Lung (tissue), 12 donors: Measurements from ENCODE around the gene ENO3. TPM values are rescaled to one million over a fixed set of nuclear protein-coding genes. Genes with fewer than 3 reads are reported as not detected.
"Not testable (repeated sequence)": the region's sequence is repeated elsewhere in the genome, so short reads cannot be mapped to it uniquely, and the experiment has no call there.

Experiments
- ATAC-seq: fragments of 200-7000 bp; cut with Tn5 transposase; one replicate; pipeline ENCODE4 v1.9.1; 2020; ENCODE audit warnings: moderate number of reproducible peaks; ENCODE audit not compliant: insufficient read depth, low FRiP score
- DNase-seq, 3 donors: peaks; one replicate each; pipeline ENCODE4 v3.0.0-alpha.2; 2013 to 2017
- H3K27ac ChIP-seq, 2 donors: one replicate each; pipeline ENCODE4 v1.5.1; 2013; ENCODE audit warnings: mild to moderate bottlenecking in 2 of 2, moderate library complexity in 2 of 2, control low read depth in 1 of 2, inconsistent platforms in 1 of 2, low read depth in 1 of 2, low read length in 1 of 2
- H3K27me3 ChIP-seq, 3 donors: one replicate each; pipeline ENCODE4 v1.5.1; 2013; ENCODE audit warnings: low read length in 2 of 3; ENCODE audit not compliant: control insufficient read depth in 3 of 3, insufficient read depth in 3 of 3
- H3K36me3 ChIP-seq, 4 donors: one replicate each; pipeline ENCODE4 v1.5.1; 2013; ENCODE audit warnings: low read length in 4 of 4, mild to moderate bottlenecking in 1 of 4, moderate library complexity in 1 of 4; ENCODE audit not compliant: control insufficient read depth in 4 of 4, insufficient read depth in 4 of 4
- H3K4me1 ChIP-seq, 5 donors: one replicate each; pipeline ENCODE4 v1.5.1; 2013; ENCODE audit warnings: low read length in 5 of 5, mild to moderate bottlenecking in 2 of 5, moderate library complexity in 1 of 5; ENCODE audit not compliant: control insufficient read depth in 5 of 5, insufficient read depth in 5 of 5
- H3K4me3 ChIP-seq: one replicate; pipeline ENCODE4 v1.5.1; 2013; ENCODE audit warnings: mild to moderate bottlenecking, control low read depth, moderate library complexity
- H3K9ac ChIP-seq, 2 donors: one replicate each; pipeline ENCODE4 v1.5.1; 2013; ENCODE audit warnings: low read length in 2 of 2, control low read depth in 1 of 2; ENCODE audit not compliant: insufficient read depth in 1 of 2
- H3K9me3 ChIP-seq, 4 donors: one replicate each; pipeline ENCODE4 v1.5.1; 2013; ENCODE audit warnings: low read length in 3 of 4, mild to moderate bottlenecking in 1 of 4, moderate library complexity in 1 of 4; ENCODE audit not compliant: control insufficient read depth in 4 of 4, insufficient read depth in 3 of 4
- WGBS, 2 donors: extraction: QIAGEN DNeasy Blood & Tissue Kit; methylation state at CpG; one replicate each; pipeline ENCODE4 v1.1.7; 2013; 5-methylcytosine and 5-hydroxymethylcytosine counted together
- polyA plus RNA-seq, 2 donors: library from polyadenylated mRNA; stranded (reverse); fragments of 200-250 nt; gene quantifications; one replicate each; pipeline ENCODE4 v1.2.1, GENCODE V29; 2013
- total RNA-seq, 2 donors: library from RNA; depleted of rRNA in 1 of 2; stranded (reverse); fragments of >200 nt in 1 of 2; gene quantifications; one replicate each; pipeline ENCODE4 v1.2.1, GENCODE V29; 2014 to 2021
- TF ChIP-seq, protein P1 (sequence below): IDR thresholded peaks from 2 replicates; pipeline ENCODE4 v1.5.1; 2012; ENCODE audit warnings: mild to moderate bottlenecking; ENCODE audit errors: control extremely low read depth, extremely low read depth
- donor health status: control.
- donor health status: control.
- donor health status: Bipolar disorder and iron deficiency.
- donor health status: healthy.
- donor health status: DM: yes; HTN: yes; CAD: no.

The ENO3 gene
- total and polyA plus RNA-seq, 4 donors: 3.3 to 10.7 (median 8.3) TPM

DNA sequence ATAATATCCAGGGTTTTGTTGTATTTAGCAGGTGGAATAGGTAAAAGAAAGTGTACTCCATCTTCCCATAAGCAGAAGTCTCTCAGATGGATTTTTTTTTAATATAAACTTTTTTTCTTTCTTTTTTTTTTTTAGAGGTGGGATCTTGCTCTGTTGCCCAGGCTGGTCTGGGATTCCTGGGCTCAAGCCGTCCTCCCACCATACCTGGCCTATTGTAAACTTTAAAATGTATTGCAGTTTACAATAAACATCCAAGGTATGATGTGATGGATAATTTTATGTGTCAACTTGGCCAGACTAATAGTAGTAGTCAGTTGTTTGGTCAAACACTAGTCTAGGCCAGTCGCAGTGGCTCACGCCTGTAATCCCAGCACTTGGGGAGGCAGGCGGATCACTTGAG is 29.6 kb upstream of the ENO3 start:
- DNase-seq (no peak), ATAC-seq (no peak)
- WGBS, 2 donors: 95 to 98% methylated on average over 4 of the region's 4 CpGs
- no peak overlapping the region for H3K4me3 ChIP-seq
- no peak overlapping the region for H3K27ac ChIP-seq
- TF ChIP-seq, protein P1, sequence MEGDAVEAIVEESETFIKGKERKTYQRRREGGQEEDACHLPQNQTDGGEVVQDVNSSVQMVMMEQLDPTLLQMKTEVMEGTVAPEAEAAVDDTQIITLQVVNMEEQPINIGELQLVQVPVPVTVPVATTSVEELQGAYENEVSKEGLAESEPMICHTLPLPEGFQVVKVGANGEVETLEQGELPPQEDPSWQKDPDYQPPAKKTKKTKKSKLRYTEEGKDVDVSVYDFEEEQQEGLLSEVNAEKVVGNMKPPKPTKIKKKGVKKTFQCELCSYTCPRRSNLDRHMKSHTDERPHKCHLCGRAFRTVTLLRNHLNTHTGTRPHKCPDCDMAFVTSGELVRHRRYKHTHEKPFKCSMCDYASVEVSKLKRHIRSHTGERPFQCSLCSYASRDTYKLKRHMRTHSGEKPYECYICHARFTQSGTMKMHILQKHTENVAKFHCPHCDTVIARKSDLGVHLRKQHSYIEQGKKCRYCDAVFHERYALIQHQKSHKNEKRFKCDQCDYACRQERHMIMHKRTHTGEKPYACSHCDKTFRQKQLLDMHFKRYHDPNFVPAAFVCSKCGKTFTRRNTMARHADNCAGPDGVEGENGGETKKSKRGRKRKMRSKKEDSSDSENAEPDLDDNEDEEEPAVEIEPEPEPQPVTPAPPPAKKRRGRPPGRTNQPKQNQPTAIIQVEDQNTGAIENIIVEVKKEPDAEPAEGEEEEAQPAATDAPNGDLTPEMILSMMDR: no peak
- no peak overlapping the region for H3K9ac ChIP-seq
- no peaks in the 10 kb centered on the region for H3K4me1 ChIP-seq
- no peaks in the 10 kb centered on the region for H3K9me3 ChIP-seq
- H3K36me3 ChIP-seq: no peaks in the 10 kb centered on the region
- H3K27me3 ChIP-seq: no peaks in the 10 kb centered on the region

DNA sequence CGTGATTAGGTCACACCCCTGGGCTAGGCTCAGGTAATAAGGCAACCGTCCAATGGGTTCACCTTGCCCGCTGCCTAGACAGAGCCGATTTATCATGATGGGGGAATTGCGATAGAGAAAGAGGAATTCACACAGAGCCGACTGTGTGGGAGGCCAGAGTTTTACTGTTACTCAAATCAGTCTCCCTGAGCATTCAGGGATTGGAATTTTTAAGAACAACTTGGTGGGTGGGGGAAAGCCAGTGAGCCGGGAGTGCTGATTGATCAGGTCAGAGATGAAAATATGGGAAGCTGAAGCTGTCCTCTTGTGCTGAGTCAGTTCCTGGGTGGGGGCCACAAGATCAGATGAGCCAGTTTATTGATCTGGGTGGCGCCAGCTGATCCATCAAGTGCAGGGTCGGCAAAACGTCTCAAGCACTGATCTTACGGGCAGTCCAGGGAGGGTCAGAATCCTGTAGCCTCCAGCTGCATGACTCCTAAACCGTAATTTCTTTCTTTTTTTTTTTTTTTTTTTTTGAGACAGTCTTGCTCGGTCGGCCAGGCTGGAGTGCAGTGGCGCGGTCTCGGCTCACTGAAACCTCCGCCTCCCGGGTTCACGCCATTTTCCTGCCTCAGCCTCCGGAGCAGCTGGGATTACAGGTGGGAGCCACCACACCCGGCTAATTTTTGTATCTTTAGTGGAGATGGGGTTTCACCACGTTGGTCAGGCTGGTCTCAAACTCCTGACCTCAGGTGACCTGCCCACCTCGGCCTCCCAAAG is 24.2 kb upstream of the ENO3 start:
- H3K27me3 ChIP-seq, H3K9me3 ChIP-seq, H3K9ac ChIP-seq, H3K36me3 ChIP-seq, ATAC-seq, DNase-seq, H3K27ac ChIP-seq, H3K4me1 ChIP-seq, H3K4me3 ChIP-seq: not testable (repeated sequence)
- WGBS, 2 donors: 86 to 92% methylated on average over 24 of the region's 24 CpGs

DNA sequence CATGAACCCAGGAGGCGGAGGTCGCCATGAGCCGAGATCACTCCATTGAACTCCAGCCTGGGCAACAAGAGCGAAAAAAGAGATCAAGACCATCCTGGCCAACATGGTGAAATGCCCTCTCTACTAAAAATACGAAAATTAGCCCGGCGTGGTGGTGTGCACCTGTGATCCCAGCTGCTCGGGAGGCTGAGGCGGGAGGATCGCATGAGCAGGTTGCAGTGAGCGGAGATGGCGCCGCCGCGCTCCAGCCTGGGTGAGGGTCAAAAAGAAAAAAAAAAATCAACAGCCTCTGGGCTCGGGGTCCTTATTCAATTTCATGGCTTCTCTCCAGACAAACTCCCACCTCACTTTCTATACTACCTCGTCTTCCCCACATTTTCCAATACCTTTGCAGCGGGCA is 22.0 kb upstream of the ENO3 start:
- WGBS, 2 donors: 97 to 98% methylated on average over 18 of the region's 18 CpGs

DNA sequence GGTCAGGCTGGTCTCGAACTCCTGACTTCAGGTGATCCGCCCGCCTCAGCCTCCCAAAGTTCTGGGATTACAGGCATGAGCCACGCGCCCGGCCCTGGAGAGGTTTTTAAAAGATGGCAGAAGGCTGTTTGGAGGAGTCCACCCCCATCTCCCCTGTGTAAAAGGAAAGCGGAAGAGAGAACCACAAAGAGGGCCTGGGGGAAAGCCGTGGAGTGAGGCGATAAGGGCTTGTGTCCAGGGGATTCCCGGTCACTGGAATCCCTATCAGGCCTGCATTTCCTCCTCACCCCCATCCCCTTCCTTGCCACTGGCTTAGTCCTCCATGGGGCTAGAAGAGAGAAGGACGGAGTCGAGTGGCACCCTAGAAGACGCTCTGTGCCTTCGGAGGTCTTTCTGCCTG is 19.0 kb upstream of the ENO3 start, which contains the start of gene GP1BA:
Gene GP1BA (plus strand): TSS at position 315 of the 400 bp plus-strand sequence. CDS start 328 bp downstream, outside the sequence.
- ATAC-seq (no peak), DNase-seq (no peak)
- WGBS, 2 donors: 64 to 71% methylated on average over 14 of the region's 14 CpGs
- TF ChIP-seq, protein P1: no peak
- H3K9ac ChIP-seq: no peak within 1 kb of the TSS
- H3K27me3 ChIP-seq: no peaks in the 10 kb centered on the region
- H3K27ac ChIP-seq: no peak within 1 kb of the TSS
- H3K36me3 ChIP-seq: no peaks in the 10 kb centered on the region
- H3K4me3 ChIP-seq: no peak within 1 kb of the TSS
- H3K4me1 ChIP-seq: peaks cover 0 to 7% (median 4%) of the 10 kb centered on the region in 5 donors
- no peaks in the 10 kb centered on the region for H3K9me3 ChIP-seq

More for the DNA sequence above, 22.0 kb upstream of the ENO3 start:
- Histone ChIP-seq H3K36me3 (no peaks in the 10 kb centered on the region), H3K9ac (no peak overlapping the region), H3K4me3 (no peak overlapping the region), H3K4me1 (peaks cover 0 to under 1% (median under 1%) of the 10 kb centered on the region in 5 donors), H3K27me3 (no peaks in the 10 kb centered on the region), H3K27ac (no peak overlapping the region), H3K9me3 (no peaks in the 10 kb centered on the region)
- ATAC-seq (no peak), DNase-seq (no peak)
- TF ChIP-seq, protein P1: no peak
